ENCODE data around the gene FAM222A.

DNA sequence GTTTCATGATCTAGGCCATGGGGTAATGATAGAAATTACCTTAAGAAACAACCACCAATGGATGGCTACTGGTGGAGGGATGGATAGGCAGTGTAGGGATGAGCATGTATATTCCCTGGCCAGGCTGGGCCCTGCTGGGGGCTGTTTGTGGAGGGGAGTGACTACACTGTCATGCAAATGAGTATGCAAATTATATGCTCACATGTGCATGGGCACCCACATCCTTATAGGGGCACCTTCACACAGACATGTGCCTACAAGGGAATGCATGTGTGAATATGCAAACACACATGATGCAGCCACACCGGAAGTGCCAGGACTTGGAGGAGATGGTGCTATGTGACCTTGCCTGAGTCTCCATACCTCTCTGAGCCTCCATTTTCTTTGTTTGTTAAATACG lies 39.7 kb upstream of the FAM222A start:
- TF ChIP-seq, protein P1, sequence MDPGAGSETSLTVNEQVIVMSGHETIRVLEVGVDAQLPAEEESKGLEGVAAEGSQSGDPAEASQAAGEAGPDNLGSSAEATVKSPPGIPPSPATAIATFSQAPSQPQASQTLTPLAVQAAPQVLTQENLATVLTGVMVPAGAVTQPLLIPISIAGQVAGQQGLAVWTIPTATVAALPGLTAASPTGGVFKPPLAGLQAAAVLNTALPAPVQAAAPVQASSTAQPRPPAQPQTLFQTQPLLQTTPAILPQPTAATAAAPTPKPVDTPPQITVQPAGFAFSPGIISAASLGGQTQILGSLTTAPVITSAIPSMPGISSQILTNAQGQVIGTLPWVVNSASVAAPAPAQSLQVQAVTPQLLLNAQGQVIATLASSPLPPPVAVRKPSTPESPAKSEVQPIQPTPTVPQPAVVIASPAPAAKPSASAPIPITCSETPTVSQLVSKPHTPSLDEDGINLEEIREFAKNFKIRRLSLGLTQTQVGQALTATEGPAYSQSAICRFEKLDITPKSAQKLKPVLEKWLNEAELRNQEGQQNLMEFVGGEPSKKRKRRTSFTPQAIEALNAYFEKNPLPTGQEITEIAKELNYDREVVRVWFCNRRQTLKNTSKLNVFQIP (CRISPR knock-in tag; IDR thresholded peaks at IDR 0.05; ENCODE audit: borderline replicate concordance, low read depth), result no peak
- TF ChIP-seq ZFP30 (CRISPR knock-in tag; IDR thresholded peaks at IDR 0.05) (no peak), GLIS3 (CRISPR knock-in tag; IDR thresholded peaks at IDR 0.05) (no peak), CSDC2 (CRISPR knock-in tag; IDR thresholded peaks at IDR 0.05) (no peak), ESRRG (CRISPR knock-in tag; IDR thresholded peaks at IDR 0.05) (no peak)
- TF ChIP-seq, protein P2, sequence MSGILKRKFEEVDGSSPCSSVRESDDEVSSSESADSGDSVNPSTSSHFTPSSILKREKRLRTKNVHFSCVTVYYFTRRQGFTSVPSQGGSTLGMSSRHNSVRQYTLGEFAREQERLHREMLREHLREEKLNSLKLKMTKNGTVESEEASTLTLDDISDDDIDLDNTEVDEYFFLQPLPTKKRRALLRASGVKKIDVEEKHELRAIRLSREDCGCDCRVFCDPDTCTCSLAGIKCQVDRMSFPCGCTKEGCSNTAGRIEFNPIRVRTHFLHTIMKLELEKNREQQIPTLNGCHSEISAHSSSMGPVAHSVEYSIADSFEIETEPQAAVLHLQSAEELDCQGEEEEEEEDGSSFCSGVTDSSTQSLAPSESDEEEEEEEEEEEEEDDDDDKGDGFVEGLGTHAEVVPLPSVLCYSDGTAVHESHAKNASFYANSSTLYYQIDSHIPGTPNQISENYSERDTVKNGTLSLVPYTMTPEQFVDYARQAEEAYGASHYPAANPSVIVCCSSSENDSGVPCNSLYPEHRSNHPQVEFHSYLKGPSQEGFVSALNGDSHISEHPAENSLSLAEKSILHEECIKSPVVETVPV (CRISPR knock-in tag; IDR thresholded peaks at IDR 0.05), result no peak

Data from SK-N-SH treated with all-trans-retinoic acid at 6 μM for 48 hours (cell line).